Measurements from ENCODE around the gene FAM200A. TPM values are rescaled to one million over a fixed set of nuclear protein-coding genes. Genes with fewer than 3 reads are reported as not detected.
A peak's percentile ranks its signal among the peaks of the same experiment; 100 is the strongest.

The FAM200A gene
- total RNA-seq, 1 experiment from 2014 or later = 4.7 TPM

GRCh38 chr7:99531354-99531765, 20.6 kb downstream of the FAM200A start:
- Histone ChIP-seq H3K9me3 (ENCODE audit: control insufficient read depth in 1 of 2, insufficient read depth in 1 of 2, low read depth in 1 of 2, low read length in 2 of 2) (peaks cover 19 to 29% of the 10 kb centered on the region in 2 experiments; a peak in 3 of 4 replicates), H3K79me2 (ENCODE audit: insufficient read depth, low read length) (no peaks in the 10 kb centered on the region; the same call in 1 of the 2 replicates), H3K9ac (ENCODE audit: low read length) (no peak overlapping the region), H3K27ac (ENCODE audit: low read depth, low read length) (no peak overlapping the region), H4K20me1 (ENCODE audit: insufficient read depth) (no peaks in the 10 kb centered on the region), H3K36me3 (ENCODE audit: control insufficient read depth in 1 of 2, insufficient read depth in 2 of 2, low read length in 2 of 2) (peaks cover 13 to 40% of the 10 kb centered on the region in 2 experiments), H3K4me2 (ENCODE audit: low read length) (no peak overlapping the region), H3K27me3 (ENCODE audit: insufficient read depth, low read length) (no peaks in the 10 kb centered on the region), H3K4me3 (replicated peaks in 1 of 2; ENCODE audit: low read depth in 1 of 2, low read length in 2 of 2) (no peak overlapping the region), H3K4me1 (ENCODE audit: control insufficient read depth in 1 of 2, insufficient read depth in 2 of 2, low read length in 2 of 2) (no peaks in the 10 kb centered on the region), H2AFZ (ENCODE audit: low read depth, low read length, poor library complexity, severe bottlenecking) (no peak overlapping the region), H3K9me2 (ENCODE audit: insufficient read depth) (no peaks in the 10 kb centered on the region)
- no TSS peak for BruUV-seq (replicated peaks)
- DNase-seq (ENCODE audit: low read depth, low spot score) = no peak
- TF ChIP-seq CBX3 (IDR thresholded peaks at IDR 0.05; ENCODE audit: low read depth) = peak; percentile 92
- TF ChIP-seq EZH2 (IDR thresholded peaks at IDR 0.05) = no peak
- intact Hi-C loops (cut with micrococcal nuclease) = no loop called here
- ChIA-PET POLR2A (no interaction called here), RAD21 (ENCODE audit: low non-redundant PET in 1 of 2, low total read pairs in 2 of 2, uncharacterized antibody in 2 of 2, unreplicated experiment in 2 of 2) (no interaction called here), CTCF (no interaction called here)
- ATAC-seq = no peak

GRCh38 chr7:99525713-99526440, 26.0 kb downstream of the FAM200A start:
- ATAC-seq (peak; percentile 74), DNase-seq (ENCODE audit: low read depth, low spot score) (peak; percentile 13)
- Histone ChIP-seq H3K79me2 (ENCODE audit: insufficient read depth, low read length) (no peaks in the 10 kb centered on the region; the same call in 1 of the 2 replicates), H3K9me2 (ENCODE audit: insufficient read depth) (no peaks in the 10 kb centered on the region), H3K9me3 (ENCODE audit: control insufficient read depth in 1 of 2, insufficient read depth in 1 of 2, low read depth in 1 of 2, low read length in 2 of 2) (peaks cover 5 to 8% of the 10 kb centered on the region in 2 experiments; a peak in 2 of 4 replicates), H3K27me3 (ENCODE audit: insufficient read depth, low read length) (no peaks in the 10 kb centered on the region), H3K4me2 (ENCODE audit: low read length) (no peak overlapping the region), H2AFZ (ENCODE audit: low read depth, low read length, poor library complexity, severe bottlenecking) (no peak overlapping the region), H3K27ac (ENCODE audit: low read depth, low read length) (no peak overlapping the region), H3K9ac (ENCODE audit: low read length) (no peak overlapping the region), H3K4me1 (ENCODE audit: control insufficient read depth in 1 of 2, insufficient read depth in 2 of 2, low read length in 2 of 2) (no peaks in the 10 kb centered on the region), H3K4me3 (replicated peaks in 1 of 2; ENCODE audit: low read depth in 1 of 2, low read length in 2 of 2) (no peak overlapping the region), H4K20me1 (ENCODE audit: insufficient read depth) (no peaks in the 10 kb centered on the region), H3K36me3 (ENCODE audit: control insufficient read depth in 1 of 2, insufficient read depth in 2 of 2, low read length in 2 of 2) (peaks cover 22 to 29% of the 10 kb centered on the region in 2 experiments)
- peak; percentile 76 for TF ChIP-seq RAD21 (IDR thresholded peaks at IDR 0.05; ENCODE audit: low read depth)
- TF ChIP-seq CBX3 (IDR thresholded peaks at IDR 0.05; ENCODE audit: low read depth) = no peak
- TF ChIP-seq ZFX (IDR thresholded peaks at IDR 0.05) = no peak
- TF ChIP-seq, protein P1, sequence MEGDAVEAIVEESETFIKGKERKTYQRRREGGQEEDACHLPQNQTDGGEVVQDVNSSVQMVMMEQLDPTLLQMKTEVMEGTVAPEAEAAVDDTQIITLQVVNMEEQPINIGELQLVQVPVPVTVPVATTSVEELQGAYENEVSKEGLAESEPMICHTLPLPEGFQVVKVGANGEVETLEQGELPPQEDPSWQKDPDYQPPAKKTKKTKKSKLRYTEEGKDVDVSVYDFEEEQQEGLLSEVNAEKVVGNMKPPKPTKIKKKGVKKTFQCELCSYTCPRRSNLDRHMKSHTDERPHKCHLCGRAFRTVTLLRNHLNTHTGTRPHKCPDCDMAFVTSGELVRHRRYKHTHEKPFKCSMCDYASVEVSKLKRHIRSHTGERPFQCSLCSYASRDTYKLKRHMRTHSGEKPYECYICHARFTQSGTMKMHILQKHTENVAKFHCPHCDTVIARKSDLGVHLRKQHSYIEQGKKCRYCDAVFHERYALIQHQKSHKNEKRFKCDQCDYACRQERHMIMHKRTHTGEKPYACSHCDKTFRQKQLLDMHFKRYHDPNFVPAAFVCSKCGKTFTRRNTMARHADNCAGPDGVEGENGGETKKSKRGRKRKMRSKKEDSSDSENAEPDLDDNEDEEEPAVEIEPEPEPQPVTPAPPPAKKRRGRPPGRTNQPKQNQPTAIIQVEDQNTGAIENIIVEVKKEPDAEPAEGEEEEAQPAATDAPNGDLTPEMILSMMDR (IDR thresholded peaks at IDR 0.05 in 2 of 3, conservative IDR thresholded peaks at IDR 0.05 in 1 of 3; ENCODE audit: borderline replicate concordance in 1 of 3, insufficient read depth in 1 of 3, low read depth in 2 of 3, low read length in 2 of 3) = peak; percentile 36 to 64 (median 43); a peak in 4 of 6 replicates
- TF ChIP-seq CEBPB (IDR thresholded peaks at IDR 0.05; ENCODE audit: low read depth) = no peak
- TF ChIP-seq FOSL1 (IDR thresholded peaks at IDR 0.05; ENCODE audit: low read depth) = no peak
- no peak for TF ChIP-seq YY1 (IDR thresholded peaks at IDR 0.05; ENCODE audit: extremely low read depth, insufficient replicate concordance, low read depth, low read length)
- no peak for TF ChIP-seq REST (IDR thresholded peaks at IDR 0.05; ENCODE audit: low read depth)
- no peak for TF ChIP-seq SP1 (IDR thresholded peaks at IDR 0.05; ENCODE audit: low read depth)
- intact Hi-C loops (cut with micrococcal nuclease) = loop anchor here (5.0 to 10.0 kb wide), 3 partner anchors 89 to 466 kb away; partner anchors contain the start of genes TRIM4 and ZSCAN25
- ChIA-PET CTCF (interaction anchor here (0.6 to 1.3 kb wide), 9 partner anchors 9 to 527 kb away, joined by 3 to 11 read pairs (median 5); partner anchors contain the start of genes TRIM4 and ZKSCAN5), RAD21 (ENCODE audit: low non-redundant PET in 1 of 2, low total read pairs in 2 of 2, uncharacterized antibody in 2 of 2, unreplicated experiment in 2 of 2) (interaction anchor here (0.7 to 0.8 kb wide), 3 partner anchors 314 to 465 kb away, joined by 3 to 4 read pairs (median 3); no protein-coding TSS in a partner anchor), POLR2A (no interaction called here)
- no TSS peak for BruUV-seq (replicated peaks)

All from HCT116 (cell line).